ENCODE measurements around the gene NAV1. TPM values are rescaled to one million over a fixed set of nuclear protein-coding genes. Genes with fewer than 3 reads are reported as not detected.

NAV1 gene
- total and polyA plus RNA-seq, 2 experiments from 2014 or later = 22.7 to 37.4 TPM

DNA sequence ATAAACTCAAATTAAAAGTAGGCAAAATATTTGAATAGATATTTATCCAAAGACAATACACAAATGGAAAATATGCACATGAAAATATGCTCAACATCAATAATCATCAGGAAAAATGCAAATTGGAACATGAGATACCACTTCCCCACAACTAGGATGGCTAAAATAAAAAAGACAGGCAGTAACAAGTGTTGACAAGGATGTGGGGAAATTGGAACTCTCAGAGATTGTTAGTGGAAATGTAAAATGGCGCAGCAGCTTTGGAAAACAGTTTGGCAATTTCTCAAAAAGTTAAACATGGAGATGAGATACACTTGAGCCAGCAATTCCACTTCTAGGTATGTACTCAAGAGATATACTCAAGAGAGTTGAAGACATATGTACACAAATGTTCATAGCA, 48.8 kb downstream of the NAV1 start (continued):
- TF ChIP-seq ZNF462 (CRISPR knock-in tag; IDR thresholded peaks at IDR 0.05) = no peak

Other genes with a start within 250 kb of the NAV1 start
- gene TNNT2, start 161.4 kb upstream of the NAV1 start, total RNA-seq (2014; rRNA removed; shearing (Covaris generic)) = 4.5 and 7.5 TPM in 2 replicates
- 19.1 and 25.3 TPM in 2 replicates for gene TNNT2, start 161.4 kb upstream of the NAV1 start, polyA plus RNA-seq (2016; fragmentation: Nextera tagmentation; extraction: Ambion mirVana)
- gene LAD1, start 139.8 kb upstream of the NAV1 start, total RNA-seq (2014; rRNA removed; shearing (Covaris generic)) = 17.6 and 22.3 TPM in 2 replicates
- gene LAD1, start 139.8 kb upstream of the NAV1 start, polyA plus RNA-seq (2016; fragmentation: Nextera tagmentation; extraction: Ambion mirVana) = 18.0 and 18.9 TPM in 2 replicates
- gene TNNI1, start 117.4 kb upstream of the NAV1 start, total RNA-seq (2014; rRNA removed; shearing (Covaris generic)) = not detected in 2 replicates
- gene TNNI1, start 117.4 kb upstream of the NAV1 start, polyA plus RNA-seq (2016; fragmentation: Nextera tagmentation; extraction: Ambion mirVana) = 0.36 and 4.1 TPM in 2 replicates
- gene PHLDA3, start 69.9 kb upstream of the NAV1 start, total RNA-seq (2014; rRNA removed; shearing (Covaris generic)) = 87.4 and 111 TPM in 2 replicates
- gene PHLDA3, start 69.9 kb upstream of the NAV1 start, polyA plus RNA-seq (2016; fragmentation: Nextera tagmentation; extraction: Ambion mirVana) = 37.5 and 38.9 TPM in 2 replicates
- gene CSRP1, start 32.0 kb upstream of the NAV1 start, total RNA-seq (2014; rRNA removed; shearing (Covaris generic)) = 24.1 and 29.9 TPM in 2 replicates
- 5.8 and 6.2 TPM in 2 replicates for gene CSRP1, start 32.0 kb upstream of the NAV1 start, polyA plus RNA-seq (2016; fragmentation: Nextera tagmentation; extraction: Ambion mirVana)